WERI-Rb-1 (cell line): ENCODE data around the gene TEX13C.

Experiments
- DNase-seq: peaks from one replicate; pipeline ENCODE4 v3.0.0-alpha.2; 2020
- H3K27ac ChIP-seq: fragments of 250-450 bp; sonication (Bioruptor Pico); 2 replicates; pipeline ENCODE4 v1.5.1; 2020; ENCODE audit warnings: mild to moderate bottlenecking, moderate library complexity
- H3K27me3 ChIP-seq: fragments of 250-450 bp; sonication (Bioruptor Pico); 2 replicates; pipeline ENCODE4 v1.5.1; 2021; ENCODE audit warnings: mild to moderate bottlenecking, low read depth, moderate library complexity; ENCODE audit not compliant: insufficient read depth, severe bottlenecking
- H3K36me3 ChIP-seq: fragments of 250-450 bp; sonication (Bioruptor Pico); 2 replicates; pipeline ENCODE4 v1.5.1; 2020; ENCODE audit warnings: mild to moderate bottlenecking, moderate library complexity
- H3K4me3 ChIP-seq: 2 replicates; pipeline ENCODE4 v1.5.1; 2011; ENCODE audit warnings: low read depth, mild to moderate bottlenecking, control low read depth, low read length
- H3K9me3 ChIP-seq: fragments of 250-450 bp; sonication (Bioruptor Pico); 2 replicates; pipeline ENCODE4 v1.5.1; 2021; ENCODE audit warnings: mild to moderate bottlenecking, moderate library complexity; ENCODE audit not compliant: severe bottlenecking
- TF ChIP-seq, protein P1 (sequence below): IDR thresholded peaks from 2 replicates; pipeline ENCODE4 v1.5.1; 2011; ENCODE audit warnings: low read depth, mild to moderate bottlenecking, control low read depth, inconsistent platforms, low read length

TEX13C gene

GRCh38 chrX:125340490-125340889 is 20.8 kb downstream of the TEX13C start:
- TF ChIP-seq, protein P1, sequence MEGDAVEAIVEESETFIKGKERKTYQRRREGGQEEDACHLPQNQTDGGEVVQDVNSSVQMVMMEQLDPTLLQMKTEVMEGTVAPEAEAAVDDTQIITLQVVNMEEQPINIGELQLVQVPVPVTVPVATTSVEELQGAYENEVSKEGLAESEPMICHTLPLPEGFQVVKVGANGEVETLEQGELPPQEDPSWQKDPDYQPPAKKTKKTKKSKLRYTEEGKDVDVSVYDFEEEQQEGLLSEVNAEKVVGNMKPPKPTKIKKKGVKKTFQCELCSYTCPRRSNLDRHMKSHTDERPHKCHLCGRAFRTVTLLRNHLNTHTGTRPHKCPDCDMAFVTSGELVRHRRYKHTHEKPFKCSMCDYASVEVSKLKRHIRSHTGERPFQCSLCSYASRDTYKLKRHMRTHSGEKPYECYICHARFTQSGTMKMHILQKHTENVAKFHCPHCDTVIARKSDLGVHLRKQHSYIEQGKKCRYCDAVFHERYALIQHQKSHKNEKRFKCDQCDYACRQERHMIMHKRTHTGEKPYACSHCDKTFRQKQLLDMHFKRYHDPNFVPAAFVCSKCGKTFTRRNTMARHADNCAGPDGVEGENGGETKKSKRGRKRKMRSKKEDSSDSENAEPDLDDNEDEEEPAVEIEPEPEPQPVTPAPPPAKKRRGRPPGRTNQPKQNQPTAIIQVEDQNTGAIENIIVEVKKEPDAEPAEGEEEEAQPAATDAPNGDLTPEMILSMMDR = no peak
- Histone ChIP-seq H3K9me3 (no peaks in the 10 kb centered on the region), H3K4me3 (no peak overlapping the region), H3K27ac (no peak overlapping the region), H3K27me3 (peaks cover 22% of the 10 kb centered on the region), H3K36me3 (no peaks in the 10 kb centered on the region)
- no peak for DNase-seq

DNA sequence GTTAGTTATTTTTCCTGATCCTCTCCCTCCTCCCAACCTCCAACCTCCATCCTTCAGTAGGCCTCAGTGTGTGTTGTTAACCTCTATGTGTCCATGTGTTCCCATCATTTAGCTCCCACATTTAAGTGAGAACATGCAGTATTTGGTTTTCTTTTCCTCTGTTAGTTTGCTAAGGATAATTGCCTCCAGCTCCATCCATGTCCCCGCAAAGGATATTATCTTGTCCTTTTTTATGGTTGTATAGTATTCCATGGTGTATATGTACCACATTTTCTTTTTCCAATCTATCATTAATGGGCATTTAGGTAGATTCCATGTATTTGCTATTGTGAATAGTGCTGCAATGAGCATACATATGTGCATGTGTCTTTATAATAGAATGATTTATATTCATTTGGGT is 54.5 kb downstream of the TEX13C start:
- Histone ChIP-seq H3K9me3 (no peaks in the 10 kb centered on the region), H3K27me3 (peaks cover 12% of the 10 kb centered on the region), H3K4me3 (no peak overlapping the region), H3K36me3 (no peaks in the 10 kb centered on the region), H3K27ac (no peak overlapping the region)
- TF ChIP-seq, protein P1 = no peak
- DNase-seq = no peak
